Osteocyte (in vitro differentiated cells): ENCODE measurements around the gene OR14I1. TPM values are rescaled to one million over a fixed set of nuclear protein-coding genes. Genes with fewer than 3 reads are reported as not detected.
"Not testable (repeated sequence)": the region's sequence is repeated elsewhere in the genome, so short reads cannot be mapped to it uniquely, and the experiment has no call there.

ENCODE experiments used
- DNase-seq: peaks from one replicate; pipeline ENCODE4 v3.0.0; 2021; ENCODE audit warnings: mixed read lengths; ENCODE audit not compliant: unreplicated experiment; ENCODE audit errors: extremely low spot score
- H3K27ac Mint-ChIP-seq: one replicate; pipeline ENCODE4 v1.8.0; 2021; ENCODE audit warnings: mild to moderate bottlenecking, mixed read lengths; ENCODE audit not compliant: unreplicated experiment
- H3K27me3 Mint-ChIP-seq: one replicate; pipeline ENCODE4 v1.8.0; 2021; ENCODE audit warnings: mixed read lengths; ENCODE audit not compliant: unreplicated experiment
- H3K36me3 Mint-ChIP-seq: one replicate; pipeline ENCODE4 v1.8.0; 2021; ENCODE audit warnings: mixed read lengths; ENCODE audit not compliant: unreplicated experiment
- H3K4me1 Mint-ChIP-seq: one replicate; pipeline ENCODE4 v1.8.0; 2021; ENCODE audit warnings: mixed read lengths; ENCODE audit not compliant: unreplicated experiment
- H3K4me3 Mint-ChIP-seq: one replicate; pipeline ENCODE4 v1.8.0; 2021; ENCODE audit warnings: mild to moderate bottlenecking, moderate library complexity, mixed read lengths; ENCODE audit not compliant: unreplicated experiment
- H3K9me3 Mint-ChIP-seq: one replicate; pipeline ENCODE4 v1.8.0; 2021; ENCODE audit warnings: mixed read lengths; ENCODE audit not compliant: unreplicated experiment
- total RNA-seq: library from RNA; stranded (reverse); gene quantifications from 2 replicates; pipeline ENCODE4 v1.2.1, GENCODE V29; 2021

Gene OR14I1
- total RNA-seq, 1 donor from 2014 or later = not detected

GRCh38 chr1:248655354-248655753 is 47.2 kb downstream of the OR14I1 start, which contains the start of gene OR2T27:
Gene OR2T27, minus strand, starts transcription at chr1:248655528. Its CDS starts 4,644 bp downstream, at chr1:248650884.
- not testable (repeated sequence) for H3K4me3 Mint-ChIP-seq, H3K9me3 Mint-ChIP-seq, H3K27ac Mint-ChIP-seq, DNase-seq, H3K4me1 Mint-ChIP-seq, H3K36me3 Mint-ChIP-seq, H3K27me3 Mint-ChIP-seq

Other genes with a start within 250 kb of the OR14I1 start
- gene OR2T3, start 229.4 kb downstream of the OR14I1 start, total RNA-seq = not detected in 2 replicates
- gene OR2T5, start 214.2 kb downstream of the OR14I1 start, total RNA-seq = not detected in 2 replicates
- gene OR2G6, start 194.7 kb downstream of the OR14I1 start, total RNA-seq = not detected in 2 replicates
- gene OR2T29, start 140.0 kb downstream of the OR14I1 start, total RNA-seq = not detected in 2 replicates
- gene OR2T34, start 128.0 kb downstream of the OR14I1 start, total RNA-seq = not detected in 2 replicates
- gene OR2T10, start 105.1 kb downstream of the OR14I1 start, total RNA-seq = not detected in 2 replicates
- gene OR2T11, start 67.7 kb downstream of the OR14I1 start, total RNA-seq = not detected in 2 replicates
- gene OR2T35, start 57.5 kb downstream of the OR14I1 start, total RNA-seq = not detected in 2 replicates
- not detected in 2 replicates for gene OR2T27, start 47.2 kb downstream of the OR14I1 start, total RNA-seq
- not detected in 2 replicates for gene LYPD8, start 53.0 kb upstream of the OR14I1 start, total RNA-seq
- 32.4 and 33.2 TPM in 2 replicates for gene SH3BP5L, start 123.1 kb upstream of the OR14I1 start, total RNA-seq
- gene ZNF672, start 135.5 kb upstream of the OR14I1 start, total RNA-seq = 21.1 and 24.1 TPM in 2 replicates
- 32.1 and 39.9 TPM in 2 replicates for gene ZNF692, start 156.3 kb upstream of the OR14I1 start, total RNA-seq
- 8.3 and 9.4 TPM in 2 replicates for gene PGBD2, start 203.5 kb upstream of the OR14I1 start, total RNA-seq